ENCODE results near the gene PDE3B. TPM values are rescaled to one million over a fixed set of nuclear protein-coding genes. Genes with fewer than 3 reads are reported as not detected.

PDE3B gene
- total and polyA plus RNA-seq, 2 of the 8 experiments (the other 6 are each of a cell fraction or from before 2014, with no cell fraction given) = 2.7 to 10.9 TPM

DNA sequence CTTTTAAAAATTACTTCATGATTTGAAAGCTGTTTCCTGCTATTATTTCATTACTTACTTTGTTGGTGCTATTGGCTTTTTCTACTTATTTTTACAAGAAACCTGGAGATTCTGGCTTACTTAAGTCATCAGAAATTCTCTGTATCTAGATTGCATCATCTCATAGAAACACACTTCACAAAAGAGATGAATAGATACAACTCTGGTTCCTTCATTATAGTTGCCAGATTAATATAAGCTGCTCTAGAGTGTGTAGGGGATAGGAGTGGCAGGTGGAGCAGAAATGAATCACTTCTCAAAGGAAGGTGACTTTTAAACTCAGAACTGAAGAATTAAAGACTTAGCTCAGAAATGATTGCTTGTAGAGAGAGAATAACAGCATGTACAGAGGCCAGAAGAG is 228.4 kb downstream of the PDE3B start:
- Histone ChIP-seq H3K9me3 (ENCODE audit: insufficient read depth in 2 of 2, low read depth in 1 of 2, low read length in 1 of 2) (no peaks in the 10 kb centered on the region), H3K56ac (replicated peaks; ENCODE audit: insufficient read length, low read depth, low read length) (no peak overlapping the region), H3K79me2 (ENCODE audit: control insufficient read depth in 1 of 2, insufficient read depth in 2 of 2, low read length in 2 of 2) (no peaks in the 10 kb centered on the region), H3K27me3 (replicated peaks in 1 of 4; ENCODE audit: control insufficient read depth in 3 of 4, extremely low read depth in 1 of 4, insufficient read depth in 3 of 4, low read length in 3 of 4) (no peaks in the 10 kb centered on the region; a peak in 1 of 7 replicates), H4K20me1 (replicated peaks in 1 of 2; ENCODE audit: control insufficient read depth in 1 of 2, insufficient read depth in 2 of 2, low read length in 2 of 2) (no peaks in the 10 kb centered on the region), H4K8ac (ENCODE audit: extremely low read depth, insufficient read depth, low read length) (no peak overlapping the region), H3K9ac (replicated peaks in 1 of 4; ENCODE audit: extremely low read depth in 1 of 4, low read depth in 3 of 4, low read length in 3 of 4) (no peak overlapping the region), H4K91ac (replicated peaks; ENCODE audit: insufficient read length, low read length) (no peak overlapping the region), H2BK20ac (ENCODE audit: low read length) (no peak overlapping the region), H3K14ac (ENCODE audit: insufficient read length) (no peak overlapping the region), H2BK5ac (ENCODE audit: low read depth, low read length) (no peak overlapping the region), H3K18ac (ENCODE audit: extremely low read depth, low read length) (no peak overlapping the region), H3K36me3 (ENCODE audit: control insufficient read depth in 2 of 4, insufficient read depth in 4 of 4, low read length in 3 of 4) (peaks cover 0 to 4% (median 1%) of the 10 kb centered on the region in 4 experiments; a peak in 3 of 8 replicates), H3K4me2 (ENCODE audit: insufficient read depth in 1 of 2, low read depth in 2 of 2, low read length in 2 of 2) (no peak overlapping the region), H3K4ac (replicated peaks; ENCODE audit: insufficient read length, low read depth, low read length) (no peak overlapping the region), H2AFZ (ENCODE audit: low read length) (no peak overlapping the region), H3K27ac (ENCODE audit: low read depth, low read length) (no peak overlapping the region), H3K4me1 (replicated peaks in 1 of 4; ENCODE audit: control insufficient read depth in 3 of 4, insufficient read depth in 4 of 4, low read length in 3 of 4) (no peaks in the 10 kb centered on the region), H2BK120ac (replicated peaks; ENCODE audit: low read depth, low read length) (no peak overlapping the region), H4K5ac (ENCODE audit: insufficient read length, low read depth, low read length) (no peak overlapping the region), H3K79me1 (ENCODE audit: low read depth, low read length) (no peaks in the 10 kb centered on the region), H3K23me2 (ENCODE audit: low read depth, low read length) (no peaks in the 10 kb centered on the region), H3K23ac (ENCODE audit: insufficient read length) (no peak overlapping the region), H2BK15ac (ENCODE audit: low read length) (no peak overlapping the region), H3K4me3 (ENCODE audit: extremely low read depth in 1 of 4, insufficient read depth in 2 of 4, low read depth in 3 of 4, low read length in 4 of 4) (no peak overlapping the region), H2AK5ac (ENCODE audit: low read depth, low read length) (no peak overlapping the region), H2BK12ac (ENCODE audit: low read depth, low read length) (no peak overlapping the region)
- no peak for DNase-seq (ENCODE audit: low read depth in 1 of 2, low spot score in 2 of 2)
- CTCF ChIA-PET (ENCODE audit: partially characterized antibody) = interaction anchor here (1.1 kb wide), 1 partner anchor 35 kb away, joined by 6 read pairs; no protein-coding TSS in a partner anchor
- no peak for FAIRE-seq
- POLR2A ChIA-PET (ENCODE audit: partially characterized antibody) = interaction anchor here (1.1 kb wide), 1 partner anchor 21 kb away, joined by 3 read pairs; no protein-coding TSS in a partner anchor
- no peak for TF ChIP-seq SIN3A (conservative IDR thresholded peaks at IDR 0.05 in 1 of 2, IDR thresholded peaks at IDR 0.05 in 1 of 2; ENCODE audit: low read depth in 1 of 2, low read length in 2 of 2)
- TF ChIP-seq BCL11A (IDR thresholded peaks at IDR 0.05; ENCODE audit: low read depth in 2 of 2, low read length in 2 of 2) = no peak
- no peak for TF ChIP-seq TEAD4 (IDR thresholded peaks at IDR 0.05; ENCODE audit: low read depth, low read length)
- TF ChIP-seq GABPA (IDR thresholded peaks at IDR 0.05; ENCODE audit: borderline replicate concordance, insufficient read depth, low read length) = no peak
- no peak for TF ChIP-seq JUND (IDR thresholded peaks at IDR 0.05; ENCODE audit: low read length)
- no peak for TF ChIP-seq EP300 (IDR thresholded peaks at IDR 0.05; ENCODE audit: borderline replicate concordance in 1 of 2, low read depth in 2 of 2, low read length in 2 of 2)
- TF ChIP-seq USF2 (IDR thresholded peaks at IDR 0.05; ENCODE audit: low read length) = no peak
- TF ChIP-seq BRCA1 (IDR thresholded peaks at IDR 0.05; ENCODE audit: low read depth, low read length) = no peak
- TF ChIP-seq POU5F1 (IDR thresholded peaks at IDR 0.05; ENCODE audit: low read depth, low read length) = no peak
- no peak for TF ChIP-seq RXRA (IDR thresholded peaks at IDR 0.05; ENCODE audit: insufficient read depth, low read depth, low read length)
- no peak for TF ChIP-seq EGR1 (IDR thresholded peaks at IDR 0.05; ENCODE audit: borderline replicate concordance, low read depth, low read length)

Data from H1 (cell line).